Neutrophil (primary cell): Measurements from ENCODE around the gene SV2C.

Source experiments
- H3K27ac ChIP-seq: fragments of 200-600 bp; sonication (generic); 2 replicates; pipeline ENCODE4 v1.5.1; 2016; ENCODE audit warnings: mild to moderate bottlenecking, moderate library complexity
- H3K27me3 ChIP-seq: fragments of 200-600 bp; sonication (generic); 2 replicates; pipeline ENCODE4 v1.6.0; 2016; ENCODE audit warnings: mild to moderate bottlenecking
- H3K36me3 ChIP-seq: fragments of 200-600 bp; sonication (generic); 2 replicates; pipeline ENCODE4 v1.5.1; 2017
- H3K4me1 ChIP-seq, 2 experiments: fragments of 200-600 bp in 1 of 2; sonication (generic) in 1 of 2; 1 replicate in 1 of 2; 2 replicates in 1 of 2; pipeline versions ENCODE4 v1.5.1 to v1.6.1; 2013 to 2016; ENCODE audit warnings: low read depth in 1 of 2, low read length in 1 of 2, mild to moderate bottlenecking in 1 of 2, moderate library complexity in 1 of 2; ENCODE audit not compliant: control insufficient read depth in 1 of 2, insufficient read depth in 1 of 2
- H3K4me3 ChIP-seq, 2 experiments: fragments of 200-600 bp in 1 of 2; sonication (generic) in 1 of 2; 1 replicate in 1 of 2; 2 replicates in 1 of 2; pipeline ENCODE4 v1.5.1; 2013 to 2016; ENCODE audit warnings: low read depth in 1 of 2, low read length in 1 of 2, mild to moderate bottlenecking in 1 of 2, moderate library complexity in 1 of 2
- H3K9me3 ChIP-seq: fragments of 200-600 bp; sonication (generic); 2 replicates; pipeline ENCODE4 v1.5.1; 2016
- CTCF ChIP-seq: fragments of 200-600 bp; sonication (generic); IDR thresholded peaks from 2 replicates; pipeline ENCODE4 v1.5.1; 2016; ENCODE audit warnings: antibody characterized with exemption

SV2C gene

GRCh38 chr5:76144513-76145274 is 61.5 kb downstream of the SV2C start:
- no peak for TF ChIP-seq CTCF
- Histone ChIP-seq H3K4me3 (no peak overlapping the region), H3K4me1 (no peaks in the 10 kb centered on the region), H3K36me3 (no peaks in the 10 kb centered on the region), H3K27me3 (no peaks in the 10 kb centered on the region), H3K27ac (no peak overlapping the region), H3K9me3 (no peaks in the 10 kb centered on the region)

DNA sequence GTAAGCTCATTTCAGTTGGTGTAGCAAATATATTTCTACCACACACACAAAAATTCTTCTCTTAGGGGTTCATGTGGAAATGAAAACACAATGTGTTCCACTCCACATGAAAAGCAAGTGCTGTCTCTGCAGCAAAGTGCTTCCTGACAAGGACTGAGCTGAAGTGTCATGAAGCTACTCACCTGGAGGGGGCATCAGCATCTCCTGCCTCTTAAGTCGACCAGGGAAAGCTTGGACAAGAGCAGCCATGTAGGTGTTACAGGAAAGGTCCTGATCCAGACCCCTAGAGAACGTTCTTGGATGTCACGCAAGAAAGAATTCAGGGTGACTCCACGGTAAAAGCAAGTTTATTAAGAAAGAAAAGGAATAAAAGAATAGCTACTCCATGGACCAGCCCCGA is 62.8 kb downstream of the SV2C start:
- Histone ChIP-seq H3K9me3 (no peaks in the 10 kb centered on the region), H3K36me3 (no peaks in the 10 kb centered on the region), H3K27me3 (no peaks in the 10 kb centered on the region), H3K4me1 (no peaks in the 10 kb centered on the region), H3K4me3 (no peak overlapping the region), H3K27ac (no peak overlapping the region)
- TF ChIP-seq CTCF, result no peak

DNA sequence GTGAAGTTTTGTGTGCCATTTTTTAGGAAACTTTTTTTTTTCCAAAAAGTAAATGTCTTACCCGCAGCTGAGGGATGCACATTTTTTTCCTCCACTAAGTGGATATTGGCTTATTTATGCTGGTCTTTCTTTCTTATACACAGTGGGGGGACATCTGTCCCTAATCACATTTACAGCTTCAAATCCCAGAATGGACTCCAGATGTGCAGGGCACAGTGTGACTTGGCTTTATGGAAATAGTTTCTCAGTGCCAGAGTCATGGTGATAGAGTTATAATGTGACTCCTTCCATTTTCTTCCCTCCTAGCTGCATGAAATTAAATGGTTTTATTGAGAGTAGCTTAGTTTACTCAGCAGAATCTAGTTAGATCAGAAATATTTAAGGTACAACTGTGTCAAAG is 66.5 kb downstream of the SV2C start:
- Histone ChIP-seq H3K4me1 (peaks cover 0 to 7% of the 10 kb centered on the region in 2 experiments), H3K4me3 (no peak overlapping the region), H3K27me3 (no peaks in the 10 kb centered on the region), H3K27ac (no peak overlapping the region), H3K9me3 (no peaks in the 10 kb centered on the region), H3K36me3 (no peaks in the 10 kb centered on the region)
- TF ChIP-seq CTCF, result no peak

DNA sequence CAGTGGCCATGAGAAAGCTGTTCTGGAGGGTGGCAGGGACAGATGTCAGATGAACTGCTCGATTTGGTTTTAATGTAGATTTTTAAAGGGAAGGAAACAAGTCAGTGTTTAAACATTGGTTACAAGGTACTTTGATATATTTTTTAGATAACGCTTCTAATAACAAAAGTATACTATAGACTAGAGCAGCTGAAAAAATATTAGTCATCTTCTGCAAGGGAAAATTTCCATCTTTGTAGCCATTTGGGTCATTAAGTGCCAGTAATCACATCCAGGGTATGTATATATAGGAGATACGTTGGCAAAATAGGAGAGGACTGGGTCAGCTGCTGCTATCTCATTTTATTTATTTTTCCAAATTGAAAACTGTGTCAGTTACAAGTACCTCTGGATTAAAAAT is 69.0 kb downstream of the SV2C start:
- Histone ChIP-seq H3K9me3 (no peaks in the 10 kb centered on the region), H3K4me1 (peaks cover 0 to 7% of the 10 kb centered on the region in 2 experiments), H3K4me3 (no peak overlapping the region), H3K27me3 (no peaks in the 10 kb centered on the region), H3K27ac (no peak overlapping the region), H3K36me3 (no peaks in the 10 kb centered on the region)
- no peak for TF ChIP-seq CTCF

GRCh38 chr5:76152700-76153099 is 69.5 kb downstream of the SV2C start:
- no peaks in the 10 kb centered on the region for H3K36me3 ChIP-seq
- no peak overlapping the region for H3K4me3 ChIP-seq
- H3K9me3 ChIP-seq, result no peaks in the 10 kb centered on the region
- H3K4me1 ChIP-seq, result peaks cover 0 to 7% of the 10 kb centered on the region in 2 experiments
- TF ChIP-seq CTCF, result no peak
- no peak overlapping the region for H3K27ac ChIP-seq
- H3K27me3 ChIP-seq, result no peaks in the 10 kb centered on the region
